Uterus (tissue), 4 donors: Measurements from ENCODE around the gene MIAT. TPM values are rescaled to one million over a fixed set of nuclear protein-coding genes. Genes with fewer than 3 reads are reported as not detected.

ENCODE experiments used
- DNase-seq, 2 donors: peaks; one replicate each; pipeline ENCODE4 v3.0.0-alpha.2; 2019 to 2020
- H3K27ac ChIP-seq, 2 donors: fragments of 200-600 bp; sonication (generic); 1 replicate in 1 of 2; 2 replicates in 1 of 2; pipeline ENCODE4 v1.5.1; 2016 to 2018
- H3K27me3 ChIP-seq, 2 donors: fragments of 200-600 bp; sonication (generic); one replicate each; pipeline ENCODE4 v1.5.1; 2018 to 2019; ENCODE audit warnings: control low read depth in 1 of 2
- H3K36me3 ChIP-seq, 2 donors: fragments of 200-600 bp; sonication (generic); one replicate each; pipeline ENCODE4 v1.5.1; 2019; ENCODE audit warnings: control low read depth in 1 of 2
- H3K4me1 ChIP-seq, 2 donors: fragments of 200-600 bp; sonication (generic); one replicate each; pipeline ENCODE4 v1.5.1; 2018 to 2019; ENCODE audit warnings: control low read depth in 1 of 2
- H3K4me3 ChIP-seq, 2 donors: fragments of 200-600 bp; sonication (generic); 1 replicate in 1 of 2; 2 replicates in 1 of 2; pipeline ENCODE4 v1.5.1; 2018 to 2019; ENCODE audit warnings: mild to moderate bottlenecking in 1 of 2
- H3K9me3 ChIP-seq, 2 donors: fragments of 200-600 bp; sonication (generic); one replicate each; pipeline ENCODE4 v1.5.1; 2019; ENCODE audit warnings: control low read depth in 1 of 2
- CTCF ChIP-seq, 4 experiments: fragments of 200-600 bp in 2 of 4; fragments of 450-650 bp in 2 of 4; sonication (generic) in 2 of 4; IDR thresholded peaks; one replicate each; pipeline ENCODE4 v1.5.1; 2016 to 2019; ENCODE audit warnings: antibody characterized with exemption in 4 of 4, mild to moderate bottlenecking in 2 of 4, moderate library complexity in 1 of 4
- POLR2A ChIP-seq, 2 donors: fragments of 450-650 bp; IDR thresholded peaks; one replicate each; pipeline ENCODE4 v1.6.1; 2016; ENCODE audit warnings: antibody characterized with exemption in 2 of 2, mild to moderate bottlenecking in 1 of 2, moderate library complexity in 1 of 2
- intact Hi-C: fragments of 100-400 bp; cut with DNase I; formaldehyde crosslinking; loops from one replicate; pipeline ENCODE4 v1.15.1; 2023; ENCODE audit warnings: low total_unique reads
- total RNA-seq, 4 donors: library from RNA; depleted of rRNA in 3 of 4; stranded (reverse); fragments of >200 nt in 3 of 4; gene quantifications; one replicate each; pipeline versions ENCODE4 v1.1.0 to v1.2.4, GENCODE V29; 2014 to 2023
- donor health status: DM: yes; HTN: yes; CAD: no.

Gene MIAT
- total RNA-seq = 1 to 10 TPM in 3 of 4 donors, under 1 TPM in 1; 0.51 to 5.3 (median 3.1) TPM

- H3K27ac ChIP-seq = no peak within 1 kb of the TSS
- H3K4me3 ChIP-seq = no peak within 1 kb of the TSS
- no peaks in the 10 kb centered on the region for H3K9me3 ChIP-seq
- DNase-seq = no peak
- TF ChIP-seq CTCF (IDR thresholded peaks at IDR 0.05) (no peak), POLR2A (IDR thresholded peaks at IDR 0.05) (no peak)
- peaks cover 2 to 7% of the 10 kb centered on the region in 2 donors for H3K4me1 ChIP-seq
- H3K36me3 ChIP-seq = no peaks in the 10 kb centered on the region
- peaks cover 15 to 17% of the 10 kb centered on the region in 2 donors for H3K27me3 ChIP-seq
- intact Hi-C loops = no loop called here
These were observed at the start of gene MIAT for GRCh38 chr22:26656891-26657851. Gene MIAT, plus strand, starts transcription at chr22:26657588.

- TF ChIP-seq POLR2A (IDR thresholded peaks at IDR 0.05) (no peak), CTCF (IDR thresholded peaks at IDR 0.05) (no peak)
- no peaks in the 10 kb centered on the region for H3K4me1 ChIP-seq
- no peak overlapping the region for H3K4me3 ChIP-seq
- no peak overlapping the region for H3K27ac ChIP-seq
- DNase-seq = no peak
- no peaks in the 10 kb centered on the region for H3K27me3 ChIP-seq
- H3K36me3 ChIP-seq = no peaks in the 10 kb centered on the region
- H3K9me3 ChIP-seq = no peaks in the 10 kb centered on the region
- intact Hi-C loops = no loop called here
These were observed 49.3 kb upstream of the MIAT start for GRCh38 chr22:26608129-26608528.

GRCh38 chr22:26609287-26609686 is 48.1 kb upstream of the MIAT start:
- no peaks in the 10 kb centered on the region for H3K9me3 ChIP-seq
- no peak for DNase-seq
- no peaks in the 10 kb centered on the region for H3K36me3 ChIP-seq
- H3K27ac ChIP-seq = no peak overlapping the region
- no peak overlapping the region for H3K4me3 ChIP-seq
- H3K4me1 ChIP-seq = no peaks in the 10 kb centered on the region
- TF ChIP-seq POLR2A (IDR thresholded peaks at IDR 0.05) = no peak
- H3K27me3 ChIP-seq = no peaks in the 10 kb centered on the region
- intact Hi-C loops = no loop called here

- Histone ChIP-seq H3K4me3 (no peak overlapping the region), H3K9me3 (no peaks in the 10 kb centered on the region), H3K27me3 (no peaks in the 10 kb centered on the region), H3K4me1 (no peaks in the 10 kb centered on the region), H3K36me3 (no peaks in the 10 kb centered on the region), H3K27ac (no peak overlapping the region)
- intact Hi-C loops = no loop called here
- no peak for DNase-seq
- TF ChIP-seq POLR2A (IDR thresholded peaks at IDR 0.05) (no peak), CTCF (IDR thresholded peaks at IDR 0.05) (no peak)
These were observed 47.1 kb upstream of the MIAT start for GRCh38 chr22:26610072-26610958.

- no peak for TF ChIP-seq CTCF (IDR thresholded peaks at IDR 0.05)
- no peak for TF ChIP-seq POLR2A (IDR thresholded peaks at IDR 0.05)
- intact Hi-C loops = no loop called here
- Histone ChIP-seq H3K9me3 (no peaks in the 10 kb centered on the region), H3K4me1 (no peaks in the 10 kb centered on the region), H3K27ac (no peak overlapping the region), H3K27me3 (no peaks in the 10 kb centered on the region), H3K4me3 (no peak overlapping the region), H3K36me3 (no peaks in the 10 kb centered on the region)
- DNase-seq = no peak
These were observed 46.4 kb upstream of the MIAT start for GRCh38 chr22:26610996-26611395.
